Smooth muscle cell (in vitro differentiated cells): Measurements from ENCODE around the gene UGT1A5. TPM values are rescaled to one million over a fixed set of nuclear protein-coding genes. Genes with fewer than 3 reads are reported as not detected.

Experiments
- DNase-seq: peaks from one replicate; lab custom pipeline; 2025; ENCODE audit not compliant: unreplicated experiment; lab: John Stamatoyannopoulos, UW
- H2AFZ ChIP-seq: fragments of 200-600 bp; sonication (generic); 2 replicates; pipeline ENCODE4 v1.6.0; 2016; ENCODE audit warnings: antibody characterized with exemption, low read depth, mild to moderate bottlenecking
- H3F3A ChIP-seq: fragments of 200-600 bp; sonication (generic); 2 replicates; pipeline ENCODE4 v1.6.0; 2017; ENCODE audit warnings: antibody characterized with exemption, low read depth
- H3K27ac ChIP-seq: fragments of 200-600 bp; sonication (generic); 2 replicates; pipeline ENCODE4 v1.5.1; 2016; ENCODE audit warnings: low read depth, mild to moderate bottlenecking
- H3K27me3 ChIP-seq: fragments of 200-600 bp; sonication (generic); 2 replicates; pipeline ENCODE4 v1.6.1; 2016; ENCODE audit warnings: low read depth, mild to moderate bottlenecking
- H3K36me3 ChIP-seq: fragments of 200-600 bp; sonication (generic); 2 replicates; pipeline ENCODE4 v1.5.1; 2016; ENCODE audit warnings: low read depth
- H3K4me1 ChIP-seq: fragments of 200-600 bp; sonication (generic); 2 replicates; pipeline ENCODE4 v1.5.1; 2016; ENCODE audit warnings: low read depth
- H3K4me2 ChIP-seq: fragments of 200-600 bp; sonication (generic); 2 replicates; pipeline ENCODE4 v1.6.0; 2016; ENCODE audit warnings: mild to moderate bottlenecking
- H3K4me3 ChIP-seq: fragments of 200-600 bp; sonication (generic); 2 replicates; pipeline ENCODE4 v1.5.1; 2016; ENCODE audit warnings: mild to moderate bottlenecking
- H3K79me2 ChIP-seq: fragments of 200-600 bp; sonication (generic); 2 replicates; pipeline ENCODE4 v1.6.0; 2016; ENCODE audit warnings: low read depth, mild to moderate bottlenecking
- H3K9ac ChIP-seq: fragments of 200-600 bp; sonication (generic); 2 replicates; pipeline ENCODE4 v1.6.0; 2016; ENCODE audit warnings: low read depth
- H3K9me3 ChIP-seq: fragments of 200-600 bp; sonication (generic); replicated peaks from 2 replicates; pipeline ENCODE4 v1.5.1; 2016; ENCODE audit warnings: low read depth
- H4K20me1 ChIP-seq: fragments of 200-600 bp; sonication (generic); 2 replicates; pipeline ENCODE4 v1.6.0; 2016; ENCODE audit warnings: low read depth
- WGBS: methylation state at CpG from one replicate; pipeline ENCODE4 v1.1.7; 2016; ENCODE audit warnings: low lambda C conversion rate; 5-methylcytosine and 5-hydroxymethylcytosine counted together
- polyA plus RNA-seq: library from polyadenylated mRNA; unstranded; fragments of >200 nt; fragmentation: Nextera tagmentation; extraction: Ambion mirVana; gene quantifications from 2 replicates; pipeline ENCODE4 v1.2.1, GENCODE V29; 2016
- total RNA-seq: library from RNA; depleted of rRNA; stranded (reverse); fragments of >200 nt; gene quantifications from 2 replicates; pipeline ENCODE4 v1.2.3, GENCODE V29; 2014
- TF ChIP-seq, protein P1 (sequence below): fragments of 200-600 bp; sonication (generic); IDR thresholded peaks from 2 replicates; pipeline ENCODE4 v1.5.1; 2017; ENCODE audit warnings: borderline replicate concordance, mild to moderate bottlenecking, antibody characterized with exemption; ENCODE audit not compliant: insufficient read depth, poor library complexity, severe bottlenecking

UGT1A5 gene
- total and polyA plus RNA-seq, 2 experiments from 2014 or later: not detected

DNA sequence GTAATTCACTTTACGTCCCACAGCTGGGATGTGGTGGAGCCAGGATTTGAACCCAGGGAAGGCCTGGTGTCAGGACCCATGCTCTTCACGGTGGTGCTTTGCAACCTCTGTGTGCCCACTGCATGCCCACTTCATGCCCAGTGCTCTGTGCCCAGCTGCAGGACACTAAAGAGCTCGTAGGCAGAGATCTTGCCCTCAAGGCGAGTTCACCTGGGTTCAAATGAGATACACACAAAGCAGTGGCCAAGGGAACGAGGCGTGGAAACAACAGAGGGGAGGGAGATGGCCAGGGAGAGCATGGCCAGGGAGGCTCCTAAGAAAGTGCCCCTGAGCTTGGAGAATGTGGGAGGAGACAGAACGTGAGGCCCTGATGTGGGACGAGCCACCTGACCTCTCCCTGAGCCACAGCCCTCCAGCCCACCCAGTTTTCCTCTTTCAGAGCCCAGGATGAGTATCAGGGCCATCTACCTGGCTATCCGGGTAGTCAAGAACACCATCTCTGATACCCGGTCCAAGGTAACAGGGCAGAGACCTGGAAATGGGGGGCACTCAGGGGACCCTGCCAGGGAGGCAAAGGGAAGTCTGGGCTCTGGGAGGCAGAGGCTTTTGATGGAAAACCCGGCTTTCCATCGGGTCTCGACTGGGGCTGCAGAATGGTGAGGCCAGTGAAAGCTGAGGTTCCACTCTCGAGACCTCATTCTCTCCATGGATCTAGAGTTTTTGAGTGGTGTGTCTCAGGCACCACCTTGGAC lies 85.8 kb downstream of the UGT1A5 start:
- TF ChIP-seq, protein P1, sequence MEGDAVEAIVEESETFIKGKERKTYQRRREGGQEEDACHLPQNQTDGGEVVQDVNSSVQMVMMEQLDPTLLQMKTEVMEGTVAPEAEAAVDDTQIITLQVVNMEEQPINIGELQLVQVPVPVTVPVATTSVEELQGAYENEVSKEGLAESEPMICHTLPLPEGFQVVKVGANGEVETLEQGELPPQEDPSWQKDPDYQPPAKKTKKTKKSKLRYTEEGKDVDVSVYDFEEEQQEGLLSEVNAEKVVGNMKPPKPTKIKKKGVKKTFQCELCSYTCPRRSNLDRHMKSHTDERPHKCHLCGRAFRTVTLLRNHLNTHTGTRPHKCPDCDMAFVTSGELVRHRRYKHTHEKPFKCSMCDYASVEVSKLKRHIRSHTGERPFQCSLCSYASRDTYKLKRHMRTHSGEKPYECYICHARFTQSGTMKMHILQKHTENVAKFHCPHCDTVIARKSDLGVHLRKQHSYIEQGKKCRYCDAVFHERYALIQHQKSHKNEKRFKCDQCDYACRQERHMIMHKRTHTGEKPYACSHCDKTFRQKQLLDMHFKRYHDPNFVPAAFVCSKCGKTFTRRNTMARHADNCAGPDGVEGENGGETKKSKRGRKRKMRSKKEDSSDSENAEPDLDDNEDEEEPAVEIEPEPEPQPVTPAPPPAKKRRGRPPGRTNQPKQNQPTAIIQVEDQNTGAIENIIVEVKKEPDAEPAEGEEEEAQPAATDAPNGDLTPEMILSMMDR: no peak
- Histone ChIP-seq H3K9ac (no peak overlapping the region), H2AFZ (no peak overlapping the region), H3K4me3 (no peak overlapping the region), H3K4me2 (no peak overlapping the region), H3K27ac (no peak overlapping the region), H3F3A (no peaks in the 10 kb centered on the region), H3K4me1 (no peaks in the 10 kb centered on the region), H3K79me2 (no peaks in the 10 kb centered on the region), H3K27me3 (no peaks in the 10 kb centered on the region), H4K20me1 (no peaks in the 10 kb centered on the region), H3K36me3 (no peaks in the 10 kb centered on the region), H3K9me3 (no peaks in the 10 kb centered on the region)
- no peak for DNase-seq
- 89% methylated on average over 14 of the region's 14 CpGs for WGBS

- Histone ChIP-seq H3K27ac (no peak overlapping the region), H3K79me2 (no peaks in the 10 kb centered on the region), H4K20me1 (no peaks in the 10 kb centered on the region), H3K4me3 (no peak overlapping the region), H3K9me3 (no peaks in the 10 kb centered on the region), H3F3A (no peaks in the 10 kb centered on the region), H3K9ac (no peak overlapping the region), H3K36me3 (no peaks in the 10 kb centered on the region), H2AFZ (no peak overlapping the region), H3K4me2 (no peak overlapping the region), H3K27me3 (no peaks in the 10 kb centered on the region), H3K4me1 (no peaks in the 10 kb centered on the region)
- 67% methylated on average over 7 of the region's 7 CpGs for WGBS
- TF ChIP-seq, protein P1: no peak
- DNase-seq: no peak
These were observed 86.5 kb downstream of the UGT1A5 start for GRCh38 chr2:233799087-233799665.

- H4K20me1 ChIP-seq: no peaks in the 10 kb centered on the region
- H3K4me1 ChIP-seq: no peaks in the 10 kb centered on the region
- H3K27me3 ChIP-seq: no peaks in the 10 kb centered on the region
- H3K9ac ChIP-seq: no peak overlapping the region
- no peak for DNase-seq
- no peaks in the 10 kb centered on the region for H3F3A ChIP-seq
- no peak overlapping the region for H3K4me3 ChIP-seq
- no peaks in the 10 kb centered on the region for H3K36me3 ChIP-seq
- no peaks in the 10 kb centered on the region for H3K79me2 ChIP-seq
- TF ChIP-seq, protein P1: no peak
- no peak overlapping the region for H2AFZ ChIP-seq
- WGBS: 55% methylated on average over 5 of the region's 5 CpGs
- no peaks in the 10 kb centered on the region for H3K9me3 ChIP-seq
- no peak overlapping the region for H3K4me2 ChIP-seq
- H3K27ac ChIP-seq: no peak overlapping the region
These were observed 87.0 kb downstream of the UGT1A5 start for GRCh38 chr2:233799716-233800115.
